Glutamatergic neuron (in vitro differentiated cells): ENCODE data around the gene GIGYF2. TPM values are rescaled to one million over a fixed set of nuclear protein-coding genes. Genes with fewer than 3 reads are reported as not detected.

Experiments used
- DNase-seq: peaks from one replicate; pipeline ENCODE4 v3.0.0; 2022
- H3K27ac Mint-ChIP-seq: one replicate; pipeline ENCODE4 v1.8.0; 2020; ENCODE audit warnings: mild to moderate bottlenecking, mixed read lengths, inconsistent platforms; ENCODE audit not compliant: unreplicated experiment
- H3K27me3 Mint-ChIP-seq: one replicate; pipeline ENCODE4 v1.8.0; 2020; ENCODE audit warnings: mild to moderate bottlenecking, moderate library complexity, mixed read lengths, inconsistent platforms; ENCODE audit not compliant: unreplicated experiment
- H3K36me3 Mint-ChIP-seq: one replicate; pipeline ENCODE4 v1.8.0; 2020; ENCODE audit warnings: mild to moderate bottlenecking, mixed read lengths, inconsistent platforms; ENCODE audit not compliant: unreplicated experiment
- H3K4me1 Mint-ChIP-seq: one replicate; pipeline ENCODE4 v1.8.0; 2020; ENCODE audit warnings: mild to moderate bottlenecking, low read depth, mixed read lengths, inconsistent platforms; ENCODE audit not compliant: unreplicated experiment
- H3K4me3 Mint-ChIP-seq: one replicate; pipeline ENCODE4 v1.8.0; 2020; ENCODE audit warnings: mild to moderate bottlenecking, mixed read lengths, inconsistent platforms; ENCODE audit not compliant: unreplicated experiment
- H3K9me3 Mint-ChIP-seq: one replicate; pipeline ENCODE4 v1.8.0; 2020; ENCODE audit warnings: mild to moderate bottlenecking, moderate library complexity, mixed read lengths, inconsistent platforms; ENCODE audit not compliant: unreplicated experiment
- CTCF ChIP-seq: fragments of 200-600 bp; sonication (generic); IDR thresholded peaks from one replicate; pipeline ENCODE4 v1.5.0; 2021; ENCODE audit not compliant: partially characterized antibody, unreplicated experiment
- total RNA-seq: library from RNA; stranded (reverse); fragmentation: NEBNext Ultra II Directional; extraction: Animal tissue kit (Norgen Biotek cat#: 25700); gene quantifications from one replicate; pipeline ENCODE4 v1.2.1, GENCODE V29; 2021; ENCODE audit not compliant: unreplicated experiment

Gene GIGYF2
- total RNA-seq, 1 donor from 2014 or later, result 91.7 TPM

GRCh38 chr2:232767866-232768265 lies 70.7 kb downstream of the GIGYF2 start:
- Mint-ChIP-seq H3K4me3 (no peak overlapping the region), H3K36me3 (no peaks in the 10 kb centered on the region), H3K4me1 (no peaks in the 10 kb centered on the region), H3K9me3 (peaks cover 3% of the 10 kb centered on the region), H3K27me3 (no peaks in the 10 kb centered on the region), H3K27ac (no peak overlapping the region)
- no peak for TF ChIP-seq CTCF
- DNase-seq, result no peak

GRCh38 chr2:232770207-232770606 lies 73.1 kb downstream of the GIGYF2 start:
- H3K27ac Mint-ChIP-seq, result no peak overlapping the region
- DNase-seq, result no peak
- H3K9me3 Mint-ChIP-seq, result peaks cover 3% of the 10 kb centered on the region
- no peaks in the 10 kb centered on the region for H3K36me3 Mint-ChIP-seq
- no peaks in the 10 kb centered on the region for H3K27me3 Mint-ChIP-seq
- no peaks in the 10 kb centered on the region for H3K4me1 Mint-ChIP-seq
- no peak for TF ChIP-seq CTCF
- H3K4me3 Mint-ChIP-seq, result no peak overlapping the region

GRCh38 chr2:232771870-232772269 lies 74.7 kb downstream of the GIGYF2 start:
- H3K27ac Mint-ChIP-seq, result no peak overlapping the region
- TF ChIP-seq CTCF, result no peak
- H3K4me1 Mint-ChIP-seq, result no peaks in the 10 kb centered on the region

GRCh38 chr2:232772531-232772930 lies 75.4 kb downstream of the GIGYF2 start:
- H3K4me3 Mint-ChIP-seq, result no peak overlapping the region
- H3K4me1 Mint-ChIP-seq, result no peaks in the 10 kb centered on the region
- no peak for DNase-seq
- H3K36me3 Mint-ChIP-seq, result no peaks in the 10 kb centered on the region
- no peak overlapping the region for H3K27ac Mint-ChIP-seq
- peaks cover 3% of the 10 kb centered on the region for H3K9me3 Mint-ChIP-seq
- TF ChIP-seq CTCF, result no peak
- H3K27me3 Mint-ChIP-seq, result no peaks in the 10 kb centered on the region

More at GRCh38 chr2:232771870-232772269, 74.7 kb downstream of the GIGYF2 start:
- DNase-seq, result no peak
- Mint-ChIP-seq H3K9me3 (peaks cover 3% of the 10 kb centered on the region), H3K27me3 (no peaks in the 10 kb centered on the region), H3K4me3 (no peak overlapping the region), H3K36me3 (no peaks in the 10 kb centered on the region)

- H3K4me1 Mint-ChIP-seq, result no peaks in the 10 kb centered on the region
Measured at GRCh38 chr2:232773815-232774214, 76.7 kb downstream of the GIGYF2 start.

More at GRCh38 chr2:232773815-232774214, 76.7 kb downstream of the GIGYF2 start:
- no peaks in the 10 kb centered on the region for H3K9me3 Mint-ChIP-seq
- H3K4me3 Mint-ChIP-seq, result no peak overlapping the region
- no peaks in the 10 kb centered on the region for H3K27me3 Mint-ChIP-seq
- H3K27ac Mint-ChIP-seq, result no peak overlapping the region
- DNase-seq, result no peak
- H3K36me3 Mint-ChIP-seq, result no peaks in the 10 kb centered on the region
- no peak for TF ChIP-seq CTCF
